ENCODE measurements around the gene CD69. TPM values are rescaled to one million over a fixed set of nuclear protein-coding genes. Genes with fewer than 3 reads are reported as not detected.

Gene CD69
- total RNA-seq, result 0.14 TPM in 1 of 2 replicates, not detected in the other

DNA sequence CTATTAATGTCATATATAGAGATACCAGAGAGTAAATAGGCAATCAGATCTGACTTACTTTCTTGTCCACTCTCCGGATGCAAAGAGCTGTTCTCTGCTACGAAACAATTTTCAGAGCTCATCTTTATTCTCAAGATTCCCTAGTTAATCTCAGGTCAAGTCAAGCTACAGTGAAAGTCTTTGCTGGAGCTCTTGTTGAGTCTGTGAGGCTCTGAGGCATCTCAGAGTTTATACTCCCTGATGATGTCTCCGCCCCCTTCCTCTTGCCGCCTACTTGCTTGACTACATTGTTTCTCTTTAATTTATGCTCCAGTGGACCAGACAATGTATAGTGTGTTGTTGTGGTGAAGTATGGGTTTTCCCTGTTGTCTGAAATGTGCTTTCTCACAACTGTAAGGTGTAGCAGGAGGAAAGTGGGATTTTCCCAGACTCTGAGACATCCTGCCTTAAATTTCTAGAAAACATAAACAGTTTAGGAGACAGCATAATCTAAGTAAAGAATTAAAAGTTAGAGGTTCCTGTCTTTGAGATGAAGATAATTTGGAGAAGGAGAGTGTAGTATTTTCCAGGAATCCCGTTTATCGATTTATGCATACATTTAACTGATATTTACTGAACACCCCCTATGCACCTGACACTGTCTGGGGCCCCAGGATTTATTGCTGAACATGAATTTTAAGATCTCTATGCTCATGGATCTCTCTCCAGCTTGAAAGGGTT lies at the start of gene CD69:
CD69 (minus strand) TSS at position 203 of the 720 bp plus-strand sequence; CDS start at position 122, 81 bp downstream.

DNA sequence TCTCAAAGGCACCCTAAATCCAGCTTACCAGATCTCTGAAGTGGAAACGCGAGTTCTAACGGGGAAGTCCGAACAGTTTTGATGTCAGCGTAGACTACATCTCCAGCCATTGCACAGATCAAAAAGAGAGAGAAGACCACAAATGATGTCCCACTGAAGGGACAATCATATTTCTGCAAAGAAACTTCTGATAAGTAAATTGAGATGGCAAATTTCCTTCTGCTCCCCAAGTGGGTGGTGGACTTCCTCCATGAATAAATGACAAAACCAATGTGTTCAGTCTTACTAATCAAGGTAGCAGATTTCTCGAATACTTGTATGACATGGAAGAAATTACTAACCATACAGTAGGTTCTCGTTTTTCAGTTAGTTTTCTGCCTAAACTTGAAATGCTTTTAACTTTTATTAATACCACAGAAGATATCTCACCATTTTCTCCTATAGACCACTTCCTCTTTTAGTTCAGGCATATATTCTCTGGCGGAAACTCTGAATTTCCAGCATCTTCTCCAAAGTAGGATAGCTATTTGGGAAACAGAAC lies 27.7 kb downstream of the CD69 start, which contains the start of gene CLECL1:
CLECL1 (minus strand) TSS at position 177 of the 541 bp plus-strand sequence.

Other genes starting within 250 kb of the CD69 start
- under 0.01 TPM in 1 of 2 replicates, not detected in the other for gene KLRB1, start 153.0 kb downstream of the CD69 start, total RNA-seq
- 1.4 and 1.8 TPM in 2 replicates for gene CLEC2D, start 91.2 kb downstream of the CD69 start, total RNA-seq
- gene CLECL1, start 27.8 kb downstream of the CD69 start, total RNA-seq, result not detected in 2 replicates
- gene KLRF1, start 66.6 kb upstream of the CD69 start, total RNA-seq, result 0.18 and 0.43 TPM in 2 replicates
- 22.3 and 25.7 TPM in 2 replicates for gene CLEC2B, start 108.5 kb upstream of the CD69 start, total RNA-seq
- gene KLRF2, start 120.6 kb upstream of the CD69 start, total RNA-seq, result not detected in 2 replicates
- not detected in 2 replicates for gene CLEC2A, start 171.5 kb upstream of the CD69 start, total RNA-seq
- gene CLEC12A, start 210.5 kb upstream of the CD69 start, total RNA-seq, result not detected in 2 replicates
- not detected in 2 replicates for gene CLEC1B, start 238.2 kb upstream of the CD69 start, total RNA-seq
- not detected in 2 replicates for gene CLEC12B, start 249.7 kb upstream of the CD69 start, total RNA-seq